ENCODE data around the gene SCLY. TPM values are rescaled to one million over a fixed set of nuclear protein-coding genes. Genes with fewer than 3 reads are reported as not detected.

The SCLY gene
- polyA plus RNA-seq, 1 of the 3 experiments (the other 2 are of a cell fraction), result 20.9 TPM

DNA sequence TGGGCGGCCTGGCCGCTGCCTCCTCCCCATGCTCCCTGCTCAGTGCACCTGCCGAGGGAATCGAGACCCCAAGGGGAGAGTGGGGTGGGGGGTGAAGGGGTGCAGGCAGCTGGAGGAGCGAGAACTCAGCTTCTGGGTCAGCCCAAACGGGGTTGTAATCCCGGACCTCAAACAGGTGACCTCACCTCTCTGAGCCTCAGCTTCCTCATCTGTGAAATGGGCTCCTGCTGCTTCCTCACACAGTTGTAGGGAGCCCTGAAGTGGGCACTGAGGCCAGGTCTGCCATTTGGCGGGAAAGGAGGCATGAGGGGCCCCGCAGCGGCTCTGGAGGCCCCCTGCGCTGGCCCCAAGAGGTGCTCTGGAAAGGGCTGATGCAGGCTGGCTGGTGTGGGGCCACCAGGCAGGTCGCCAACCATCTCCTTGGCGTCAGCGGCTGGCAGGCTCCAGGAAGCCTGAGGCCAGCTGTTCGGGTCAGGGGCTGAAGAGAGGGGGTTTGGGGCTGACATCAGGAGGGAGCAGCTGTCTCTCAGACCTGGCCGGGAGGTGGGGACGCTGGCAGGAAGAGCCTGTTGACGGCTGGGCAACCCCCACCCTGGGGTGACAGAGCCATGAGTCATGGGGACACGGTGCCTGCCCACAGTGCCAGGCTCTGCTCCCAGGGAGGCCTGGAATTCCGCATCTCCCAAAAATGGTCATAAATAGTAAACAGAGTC, 82.6 kb downstream of the SCLY start:
- Histone ChIP-seq H3K27ac (ENCODE audit: low read depth in 2 of 2, low read length in 1 of 2) (no peak overlapping the region), H3K9me2 (no peaks in the 10 kb centered on the region), H3K4me1 (ENCODE audit: control insufficient read depth in 1 of 2, insufficient read depth in 2 of 2, low read depth in 1 of 2, low read length in 1 of 2) (peaks cover 5 to 10% of the 10 kb centered on the region in 2 experiments; a peak in 3 of 4 replicates), H3F3A (replicated peaks; ENCODE audit: insufficient read depth) (no peaks in the 10 kb centered on the region), H3K4me2 (peak overlapping the region; percentile 65), H2AFZ (ENCODE audit: low read depth) (no peak overlapping the region), H3K4me3 (ENCODE audit: low read depth in 2 of 2, low read length in 1 of 2) (no peak overlapping the region), H4K20me1 (ENCODE audit: insufficient read depth) (no peaks in the 10 kb centered on the region), H3K36me3 (replicated peaks in 1 of 2; ENCODE audit: control insufficient read depth in 1 of 2, insufficient read depth in 2 of 2, low read length in 1 of 2) (no peaks in the 10 kb centered on the region), H3K9ac (no peak overlapping the region), H3K79me2 (ENCODE audit: insufficient read depth) (no peaks in the 10 kb centered on the region), H3K9me3 (no peaks in the 10 kb centered on the region), H3K27me3 (ENCODE audit: insufficient read depth) (no peaks in the 10 kb centered on the region)
- TF ChIP-seq, protein P1, sequence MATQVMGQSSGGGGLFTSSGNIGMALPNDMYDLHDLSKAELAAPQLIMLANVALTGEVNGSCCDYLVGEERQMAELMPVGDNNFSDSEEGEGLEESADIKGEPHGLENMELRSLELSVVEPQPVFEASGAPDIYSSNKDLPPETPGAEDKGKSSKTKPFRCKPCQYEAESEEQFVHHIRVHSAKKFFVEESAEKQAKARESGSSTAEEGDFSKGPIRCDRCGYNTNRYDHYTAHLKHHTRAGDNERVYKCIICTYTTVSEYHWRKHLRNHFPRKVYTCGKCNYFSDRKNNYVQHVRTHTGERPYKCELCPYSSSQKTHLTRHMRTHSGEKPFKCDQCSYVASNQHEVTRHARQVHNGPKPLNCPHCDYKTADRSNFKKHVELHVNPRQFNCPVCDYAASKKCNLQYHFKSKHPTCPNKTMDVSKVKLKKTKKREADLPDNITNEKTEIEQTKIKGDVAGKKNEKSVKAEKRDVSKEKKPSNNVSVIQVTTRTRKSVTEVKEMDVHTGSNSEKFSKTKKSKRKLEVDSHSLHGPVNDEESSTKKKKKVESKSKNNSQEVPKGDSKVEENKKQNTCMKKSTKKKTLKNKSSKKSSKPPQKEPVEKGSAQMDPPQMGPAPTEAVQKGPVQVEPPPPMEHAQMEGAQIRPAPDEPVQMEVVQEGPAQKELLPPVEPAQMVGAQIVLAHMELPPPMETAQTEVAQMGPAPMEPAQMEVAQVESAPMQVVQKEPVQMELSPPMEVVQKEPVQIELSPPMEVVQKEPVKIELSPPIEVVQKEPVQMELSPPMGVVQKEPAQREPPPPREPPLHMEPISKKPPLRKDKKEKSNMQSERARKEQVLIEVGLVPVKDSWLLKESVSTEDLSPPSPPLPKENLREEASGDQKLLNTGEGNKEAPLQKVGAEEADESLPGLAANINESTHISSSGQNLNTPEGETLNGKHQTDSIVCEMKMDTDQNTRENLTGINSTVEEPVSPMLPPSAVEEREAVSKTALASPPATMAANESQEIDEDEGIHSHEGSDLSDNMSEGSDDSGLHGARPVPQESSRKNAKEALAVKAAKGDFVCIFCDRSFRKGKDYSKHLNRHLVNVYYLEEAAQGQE (IDR thresholded peaks at IDR 0.05; ENCODE audit: low read depth, low read length), result no peak
- TF ChIP-seq TEAD4 (IDR thresholded peaks at IDR 0.05; ENCODE audit: borderline replicate concordance, insufficient read depth) (peak; percentile 68), SIN3A (IDR thresholded peaks at IDR 0.05; ENCODE audit: borderline replicate concordance, low read depth, low read length) (no peak), EP300 (IDR thresholded peaks at IDR 0.05; ENCODE audit: borderline replicate concordance in 1 of 2, low read depth in 1 of 2, low read length in 1 of 2) (peak in 1 of 2 experiments; percentile 73; a peak in 1 of 4 replicates), TCF12 (IDR thresholded peaks at IDR 0.05) (peak; percentile 37; the same call in 1 of the 2 replicates), RXRA (IDR thresholded peaks at IDR 0.05; ENCODE audit: borderline replicate concordance, low read depth) (0 out of 2 replicates have a peak, but pooled peaks have one; percentile 25), FOSL2 (IDR thresholded peaks at IDR 0.05; ENCODE audit: borderline replicate concordance, low read depth) (peak; percentile 90), NFIC (IDR thresholded peaks at IDR 0.05; ENCODE audit: borderline replicate concordance) (peak; percentile 49; the same call in 1 of the 2 replicates)
- TF ChIP-seq, protein P2, sequence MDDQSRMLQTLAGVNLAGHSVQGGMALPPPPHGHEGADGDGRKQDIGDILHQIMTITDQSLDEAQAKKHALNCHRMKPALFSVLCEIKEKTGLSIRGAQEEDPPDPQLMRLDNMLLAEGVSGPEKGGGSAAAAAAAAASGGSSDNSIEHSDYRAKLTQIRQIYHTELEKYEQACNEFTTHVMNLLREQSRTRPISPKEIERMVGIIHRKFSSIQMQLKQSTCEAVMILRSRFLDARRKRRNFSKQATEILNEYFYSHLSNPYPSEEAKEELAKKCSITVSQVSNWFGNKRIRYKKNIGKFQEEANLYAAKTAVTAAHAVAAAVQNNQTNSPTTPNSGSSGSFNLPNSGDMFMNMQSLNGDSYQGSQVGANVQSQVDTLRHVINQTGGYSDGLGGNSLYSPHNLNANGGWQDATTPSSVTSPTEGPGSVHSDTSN (IDR thresholded peaks at IDR 0.05), result peak; percentile 50
- DNase-seq, result no peak
- ChIA-PET POLR2A (no interaction called here), CTCF (interaction anchor here (1.4 kb wide), 1 partner anchor 11 kb away, joined by 4 read pairs; no protein-coding TSS in a partner anchor)
- 74% methylated on average over 4 of the region's 20 CpGs for WGBS (ENCODE audit: low lambda C conversion rate)

DNA sequence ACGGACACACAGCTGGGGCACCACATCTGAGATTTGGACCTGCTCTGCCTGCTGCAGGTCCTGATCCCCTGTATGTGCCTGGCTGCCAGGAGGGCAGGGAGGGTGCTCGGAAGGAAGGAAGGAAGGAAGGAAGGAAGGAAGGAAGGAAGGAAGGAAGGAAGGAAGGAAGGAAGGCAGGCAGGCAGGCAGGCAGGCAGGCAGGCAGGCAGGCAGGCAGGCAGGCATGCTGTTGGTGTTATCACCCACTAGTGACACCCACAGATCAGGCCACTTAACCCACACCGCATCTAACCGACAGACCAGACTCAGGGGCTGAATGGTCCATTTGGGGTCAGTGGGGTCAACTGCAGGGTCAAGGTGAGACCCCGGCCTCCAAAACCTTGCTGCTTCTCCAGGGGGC, 83.5 kb downstream of the SCLY start:
- no peak for DNase-seq
- no peaks in the 10 kb centered on the region for H3K9me2 ChIP-seq
- H3K36me3 ChIP-seq (replicated peaks in 1 of 2; ENCODE audit: control insufficient read depth in 1 of 2, insufficient read depth in 2 of 2, low read length in 1 of 2), result no peaks in the 10 kb centered on the region
- no peaks in the 10 kb centered on the region for H3K79me2 ChIP-seq (ENCODE audit: insufficient read depth)
- ChIA-PET CTCF (no interaction called here), POLR2A (no interaction called here)
- no peak overlapping the region for H3K27ac ChIP-seq (ENCODE audit: low read depth in 2 of 2, low read length in 1 of 2)
- H3K4me1 ChIP-seq (ENCODE audit: control insufficient read depth in 1 of 2, insufficient read depth in 2 of 2, low read depth in 1 of 2, low read length in 1 of 2), result peaks cover 5 to 10% of the 10 kb centered on the region in 2 experiments; a peak in 3 of 4 replicates
- H3K4me3 ChIP-seq (ENCODE audit: low read depth in 2 of 2, low read length in 1 of 2), result no peak overlapping the region
- H3K27me3 ChIP-seq (ENCODE audit: insufficient read depth), result no peaks in the 10 kb centered on the region
- TF ChIP-seq MXI1 (IDR thresholded peaks at IDR 0.05; ENCODE audit: low read depth, low read length), result no peak
- TF ChIP-seq, protein P3, sequence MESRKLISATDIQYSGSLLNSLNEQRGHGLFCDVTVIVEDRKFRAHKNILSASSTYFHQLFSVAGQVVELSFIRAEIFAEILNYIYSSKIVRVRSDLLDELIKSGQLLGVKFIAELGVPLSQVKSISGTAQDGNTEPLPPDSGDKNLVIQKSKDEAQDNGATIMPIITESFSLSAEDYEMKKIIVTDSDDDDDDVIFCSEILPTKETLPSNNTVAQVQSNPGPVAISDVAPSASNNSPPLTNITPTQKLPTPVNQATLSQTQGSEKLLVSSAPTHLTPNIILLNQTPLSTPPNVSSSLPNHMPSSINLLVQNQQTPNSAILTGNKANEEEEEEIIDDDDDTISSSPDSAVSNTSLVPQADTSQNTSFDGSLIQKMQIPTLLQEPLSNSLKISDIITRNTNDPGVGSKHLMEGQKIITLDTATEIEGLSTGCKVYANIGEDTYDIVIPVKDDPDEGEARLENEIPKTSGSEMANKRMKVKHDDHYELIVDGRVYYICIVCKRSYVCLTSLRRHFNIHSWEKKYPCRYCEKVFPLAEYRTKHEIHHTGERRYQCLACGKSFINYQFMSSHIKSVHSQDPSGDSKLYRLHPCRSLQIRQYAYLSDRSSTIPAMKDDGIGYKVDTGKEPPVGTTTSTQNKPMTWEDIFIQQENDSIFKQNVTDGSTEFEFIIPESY (IDR thresholded peaks at IDR 0.05; ENCODE audit: borderline replicate concordance, low read depth), result no peak
- no peak overlapping the region for H3K9ac ChIP-seq
- H3F3A ChIP-seq (replicated peaks; ENCODE audit: insufficient read depth), result no peaks in the 10 kb centered on the region
- no peaks in the 10 kb centered on the region for H4K20me1 ChIP-seq (ENCODE audit: insufficient read depth)
- H3K4me2 ChIP-seq, result no peak overlapping the region; the same call in 1 of the 2 replicates
- no peak overlapping the region for H2AFZ ChIP-seq (ENCODE audit: low read depth)
- 86% methylated on average over 2 of the region's 5 CpGs for WGBS (ENCODE audit: low lambda C conversion rate)
- no peaks in the 10 kb centered on the region for H3K9me3 ChIP-seq

All from SK-N-SH (cell line).